Cortex of kidney (tissue), 1 donor: Measurements from ENCODE around the gene MTG2.

Source experiments
- DNase-seq: peaks from one replicate; lab custom pipeline; 2025; lab: John Stamatoyannopoulos, UW

MTG2 gene

DNA sequence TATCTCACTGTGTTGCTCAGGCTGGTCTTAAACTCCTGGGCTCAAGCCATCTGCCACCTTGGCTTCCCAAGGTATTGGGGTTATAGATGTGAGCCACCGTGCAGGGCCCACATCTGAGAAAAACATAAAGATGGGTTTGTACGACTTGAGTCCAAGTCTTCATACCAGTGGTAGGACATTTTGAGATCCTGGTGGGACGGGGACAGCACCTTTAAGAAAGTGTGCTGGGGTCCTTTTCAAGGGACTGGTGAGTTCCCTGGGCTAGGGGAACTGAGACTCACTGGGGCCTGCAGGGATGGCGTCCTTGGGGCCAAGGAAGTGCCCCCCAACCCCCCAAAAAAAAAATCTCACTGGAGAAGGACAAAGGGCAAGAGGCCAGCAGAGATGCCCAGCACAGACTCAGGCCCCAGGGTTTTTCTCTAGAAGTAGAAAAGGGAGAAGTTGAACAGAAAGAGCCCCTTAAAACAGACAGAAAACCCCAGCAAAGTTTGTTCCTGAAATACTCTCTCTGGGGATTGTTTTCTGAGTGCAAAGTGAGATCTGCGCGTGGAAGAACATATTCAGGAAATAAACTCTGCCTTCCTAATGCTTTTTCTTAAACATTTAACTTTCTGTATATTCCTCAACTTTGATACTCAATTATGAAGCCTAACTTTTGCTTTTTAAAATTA lies 66.2 kb downstream of the MTG2 start:
- no peak for DNase-seq

DNA sequence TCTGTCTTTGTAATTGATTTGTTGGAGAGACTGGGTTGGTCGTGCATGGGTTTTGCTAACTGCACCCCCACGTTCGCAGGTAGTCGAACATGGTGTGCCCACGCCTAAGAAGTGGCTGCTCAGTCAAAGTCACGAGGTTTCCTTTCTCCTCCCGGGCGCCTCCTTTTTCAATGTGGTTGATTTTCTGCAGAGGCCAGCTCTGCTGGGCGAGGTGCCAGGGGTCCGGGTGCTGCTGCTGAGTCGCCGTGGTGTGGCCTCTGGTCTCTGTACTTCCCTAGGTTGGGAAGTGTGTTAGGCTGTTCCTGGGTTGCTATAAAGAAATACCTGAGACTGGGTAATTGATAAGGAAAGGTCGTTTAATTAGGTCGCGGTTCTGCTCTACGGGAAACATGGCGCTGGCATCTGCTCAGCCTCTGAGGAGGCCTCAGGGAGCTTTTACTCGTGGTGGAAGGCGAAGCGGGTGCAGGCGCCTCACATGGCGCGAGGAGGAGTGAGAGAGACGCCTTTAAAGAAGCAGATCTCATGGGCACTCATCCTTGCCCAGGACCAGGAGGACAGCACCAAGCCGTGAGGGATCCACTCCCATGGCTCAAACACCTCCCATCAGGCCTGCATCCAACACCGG lies 69.6 kb downstream of the MTG2 start:
- no peak for DNase-seq
